CD4-positive, alpha-beta memory T cell (primary cell): Measurements from ENCODE around the gene ARHGAP12. TPM values are rescaled to one million over a fixed set of nuclear protein-coding genes. Genes with fewer than 3 reads are reported as not detected.

Experiments
- CTCF ChIA-PET: fragments of 350-600 bp; sonication (Branson Sonifier 250); formaldehyde crosslinking; loops from one replicate; lab custom pipeline; 2021; ENCODE audit warnings: inconsistent platforms; ENCODE audit not compliant: partially characterized antibody; lab: Charles Lee
- POLR2A ChIA-PET: fragments of 350-600 bp; sonication (Branson Sonifier 250); formaldehyde crosslinking; loops from one replicate; lab custom pipeline; 2021; ENCODE audit not compliant: partially characterized antibody; lab: Charles Lee
- DNase-seq, 5 donors: peaks; one replicate each; pipeline versions ENCODE4 v3.0.0 to v3.0.0-alpha.2; 2020 to 2022; ENCODE audit warnings: mixed read lengths in 1 of 5
- H3K27ac ChIP-seq: one replicate; pipeline ENCODE4 v1.7.0; 2013; ENCODE audit warnings: low read depth, low read length
- H3K27me3 ChIP-seq: 2 replicates; pipeline ENCODE4 v1.7.0; 2013; ENCODE audit warnings: mild to moderate bottlenecking, low read length, moderate library complexity; ENCODE audit not compliant: insufficient read depth
- H3K36me3 ChIP-seq: 2 replicates; pipeline ENCODE4 v1.7.0; 2013; ENCODE audit warnings: mild to moderate bottlenecking, low read length, moderate library complexity; ENCODE audit not compliant: insufficient read depth
- H3K4me1 ChIP-seq: 2 replicates; pipeline ENCODE4 v1.7.0; 2013; ENCODE audit warnings: mild to moderate bottlenecking, low read length, moderate library complexity; ENCODE audit not compliant: insufficient read depth
- H3K4me3 ChIP-seq, 2 donors: one replicate each; pipeline ENCODE4 v1.7.0; 2013; ENCODE audit warnings: low read length in 2 of 2, mild to moderate bottlenecking in 1 of 2
- H3K9me3 ChIP-seq, 2 donors: one replicate each; pipeline ENCODE4 v1.7.0; 2013; ENCODE audit warnings: low read length in 2 of 2, control low read depth in 1 of 2; ENCODE audit not compliant: control insufficient read depth in 1 of 2
- H3K27ac Mint-ChIP-seq, 7 donors: one replicate each; pipeline ENCODE4 v1.8.0; 2020 to 2021; ENCODE audit warnings: mixed read lengths in 7 of 7, mild to moderate bottlenecking in 6 of 7, inconsistent platforms in 3 of 7, moderate library complexity in 3 of 7
- H3K27me3 Mint-ChIP-seq, 2 donors: one replicate each; pipeline ENCODE4 v1.8.0; 2020 to 2021; ENCODE audit warnings: mixed read lengths in 2 of 2
- H3K36me3 Mint-ChIP-seq, 2 donors: one replicate each; pipeline ENCODE4 v1.8.0; 2020 to 2021; ENCODE audit warnings: mixed read lengths in 2 of 2, inconsistent platforms in 1 of 2, mild to moderate bottlenecking in 1 of 2
- H3K4me1 Mint-ChIP-seq, 4 donors: one replicate each; pipeline ENCODE4 v1.8.0; 2020 to 2021; ENCODE audit warnings: mixed read lengths in 4 of 4, mild to moderate bottlenecking in 1 of 4
- H3K4me3 Mint-ChIP-seq, 8 donors: one replicate each; pipeline ENCODE4 v1.8.0; 2020 to 2021; ENCODE audit warnings: mixed read lengths in 8 of 8, mild to moderate bottlenecking in 7 of 8, moderate library complexity in 6 of 8, inconsistent platforms in 3 of 8
- H3K9me3 Mint-ChIP-seq, 8 donors: one replicate each; pipeline ENCODE4 v1.8.0; 2020 to 2021; ENCODE audit warnings: mixed read lengths in 8 of 8, mild to moderate bottlenecking in 5 of 8, inconsistent platforms in 3 of 8, moderate library complexity in 1 of 8
- intact Hi-C: fragments of 100-400 bp; cut with micrococcal nuclease; formaldehyde crosslinking; loops from one replicate; pipeline ENCODE4 v1.15.1; 2023
- polyA plus RNA-seq, 2 donors: library from polyadenylated mRNA; unstranded; fragments of 300-500 nt; fragmentation: Illumina TruSeq; gene quantifications; one replicate each; pipeline ENCODE4 v1.2.3, GENCODE V29; 2021
- total RNA-seq, 2 experiments: library from RNA; stranded (reverse); gene quantifications; one replicate each; pipeline ENCODE4 v1.2.3, GENCODE V29; 2021

Gene ARHGAP12
- total and polyA plus RNA-seq, 4 experiments from 2014 or later = 9.6 to 31.2 (median 21.5) TPM

DNA sequence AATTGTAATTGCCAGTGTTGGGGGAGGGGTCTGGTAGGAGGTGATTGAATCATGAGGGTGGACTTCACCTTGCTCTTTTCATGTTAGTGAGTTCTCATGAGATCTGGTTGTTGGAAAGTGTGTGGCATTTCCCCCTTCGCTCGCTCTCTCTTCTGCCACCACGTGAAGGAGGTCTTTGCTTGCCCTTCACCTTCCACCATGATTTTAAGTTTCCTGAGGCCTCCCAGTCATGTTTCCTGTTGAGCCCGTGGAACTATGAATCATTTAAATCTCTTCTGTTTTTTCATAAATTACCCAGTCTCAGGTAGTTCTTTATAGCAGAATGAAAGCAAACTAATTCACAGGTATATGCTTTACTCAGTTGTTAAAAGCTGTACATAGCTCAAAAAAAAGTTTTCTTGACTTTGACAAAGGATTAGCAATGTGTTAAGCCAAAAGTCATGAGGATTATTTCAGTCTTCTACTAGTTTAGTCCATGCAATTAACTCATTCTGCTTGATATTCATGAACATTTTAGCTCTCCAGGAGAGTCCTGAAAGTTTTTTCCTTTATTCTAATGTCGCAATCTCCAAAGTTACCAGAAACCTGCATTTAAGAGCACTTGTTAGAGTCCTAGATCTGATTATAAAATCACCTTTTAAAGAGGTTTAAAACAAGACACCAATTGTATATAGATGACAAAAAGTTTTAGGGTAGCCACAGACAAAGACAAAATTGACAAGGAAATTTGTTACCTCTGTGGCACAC, 27.7 kb upstream of the ARHGAP12 start:
- POLR2A ChIA-PET = no interaction called here
- CTCF ChIA-PET = no interaction called here
- Histone ChIP-seq H3K9me3 (peaks cover 0 to 4% of the 10 kb centered on the region in 2 donors), H3K4me1 (no peaks in the 10 kb centered on the region), H3K27ac (no peak overlapping the region), H3K36me3 (no peaks in the 10 kb centered on the region), H3K4me3 (no peak overlapping the region), H3K27me3 (no peaks in the 10 kb centered on the region)
- Mint-ChIP-seq H3K27me3 (no peaks in the 10 kb centered on the region), H3K36me3 (peaks cover 3 to 11% of the 10 kb centered on the region in 2 donors), H3K27ac (no peak overlapping the region), H3K9me3 (peaks cover 0 to 15% (median 9%) of the 10 kb centered on the region in 8 donors), H3K4me1 (peaks cover 0 to 7% (median 4%) of the 10 kb centered on the region in 4 donors), H3K4me3 (no peak overlapping the region)
- DNase-seq = no peak
- intact Hi-C loops = no loop called here

DNA sequence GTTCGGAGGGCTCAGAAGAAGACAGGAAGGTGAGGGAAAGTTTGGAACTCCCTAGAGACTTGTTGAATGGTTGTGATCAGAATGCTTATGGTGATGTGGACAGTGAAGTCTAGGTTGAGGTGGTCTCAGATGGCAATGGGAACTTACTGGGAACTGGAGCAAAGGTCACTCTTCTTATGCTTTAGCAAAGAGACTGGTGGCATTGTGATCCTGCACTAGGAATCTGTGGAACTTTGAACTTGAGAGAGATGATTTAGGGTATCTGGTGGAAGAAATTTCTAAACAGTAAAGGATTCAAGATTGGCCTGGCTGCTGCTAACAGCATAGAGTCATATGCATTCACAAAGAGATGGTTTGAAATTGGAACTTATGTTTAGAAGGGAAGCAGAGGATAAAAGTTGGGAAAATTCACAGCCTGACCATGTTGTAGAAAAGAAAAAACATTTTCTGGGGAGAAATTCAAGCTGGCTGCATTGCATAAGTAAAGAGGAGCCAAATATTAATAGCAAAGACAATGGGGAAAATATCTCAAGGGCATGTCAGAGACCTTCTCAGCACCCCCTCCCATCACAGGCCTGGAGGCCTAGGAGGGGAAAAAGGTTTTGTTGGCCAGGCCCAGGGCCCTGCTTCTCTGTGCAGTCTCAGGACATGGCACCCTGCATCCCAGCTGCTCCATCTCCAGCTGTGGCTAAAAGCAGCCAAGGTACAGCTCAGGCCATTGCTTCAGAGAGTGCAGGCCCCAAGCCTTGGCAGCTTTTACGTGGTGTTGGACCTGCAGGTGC, 26.0 kb upstream of the ARHGAP12 start:
- H3K4me3 Mint-ChIP-seq = no peak overlapping the region
- no peaks in the 10 kb centered on the region for H3K27me3 ChIP-seq
- DNase-seq = no peak
- CTCF ChIA-PET = no interaction called here
- H3K4me1 Mint-ChIP-seq = peaks cover 0 to 7% (median 0%) of the 10 kb centered on the region in 4 donors
- H3K27ac Mint-ChIP-seq = no peak overlapping the region
- H3K9me3 Mint-ChIP-seq = peaks cover 0 to 15% (median 9%) of the 10 kb centered on the region in 8 donors
- H3K36me3 Mint-ChIP-seq = peaks cover 3 to 11% of the 10 kb centered on the region in 2 donors
- no peak overlapping the region for H3K27ac ChIP-seq
- peaks cover 0 to 4% of the 10 kb centered on the region in 2 donors for H3K9me3 ChIP-seq
- H3K27me3 Mint-ChIP-seq = no peaks in the 10 kb centered on the region
- H3K36me3 ChIP-seq = no peaks in the 10 kb centered on the region
- H3K4me3 ChIP-seq = no peak overlapping the region
- H3K4me1 ChIP-seq = no peaks in the 10 kb centered on the region
- POLR2A ChIA-PET = no interaction called here
- intact Hi-C loops = no loop called here

DNA sequence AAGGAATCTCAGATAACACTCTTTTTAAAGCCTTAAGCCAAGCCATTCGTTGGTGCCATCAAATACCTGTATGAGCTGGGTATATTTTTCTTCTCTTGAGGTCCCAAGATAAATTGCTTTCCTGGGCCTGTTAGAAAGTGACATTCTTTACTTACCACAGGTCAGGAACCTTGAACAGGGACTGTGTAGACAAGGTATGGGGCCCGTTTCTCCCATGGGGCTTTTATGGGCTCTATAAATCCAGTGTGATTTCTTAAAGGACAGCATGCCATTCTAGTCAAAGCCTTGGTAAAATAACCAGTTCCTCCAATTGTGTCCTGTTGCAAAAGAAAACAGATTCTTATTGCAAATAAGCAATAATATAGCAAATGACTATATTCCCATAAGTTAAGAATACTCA, 24.8 kb upstream of the ARHGAP12 start:
- Histone ChIP-seq H3K36me3 (no peaks in the 10 kb centered on the region), H3K4me1 (no peaks in the 10 kb centered on the region), H3K9me3 (peaks cover 0 to 4% of the 10 kb centered on the region in 2 donors), H3K4me3 (no peak overlapping the region), H3K27me3 (no peaks in the 10 kb centered on the region), H3K27ac (no peak overlapping the region)
- H3K4me1 Mint-ChIP-seq = peaks cover 0 to 7% (median 0%) of the 10 kb centered on the region in 4 donors
- no peak overlapping the region for H3K27ac Mint-ChIP-seq
- peaks cover 3 to 11% of the 10 kb centered on the region in 2 donors for H3K36me3 Mint-ChIP-seq
- ChIA-PET POLR2A (no interaction called here), CTCF (no interaction called here)
- no peaks in the 10 kb centered on the region for H3K27me3 Mint-ChIP-seq
- no peak for DNase-seq
- peaks cover 0 to 15% (median 9%) of the 10 kb centered on the region in 8 donors for H3K9me3 Mint-ChIP-seq
- H3K4me3 Mint-ChIP-seq = no peak overlapping the region
- intact Hi-C loops = no loop called here

DNA sequence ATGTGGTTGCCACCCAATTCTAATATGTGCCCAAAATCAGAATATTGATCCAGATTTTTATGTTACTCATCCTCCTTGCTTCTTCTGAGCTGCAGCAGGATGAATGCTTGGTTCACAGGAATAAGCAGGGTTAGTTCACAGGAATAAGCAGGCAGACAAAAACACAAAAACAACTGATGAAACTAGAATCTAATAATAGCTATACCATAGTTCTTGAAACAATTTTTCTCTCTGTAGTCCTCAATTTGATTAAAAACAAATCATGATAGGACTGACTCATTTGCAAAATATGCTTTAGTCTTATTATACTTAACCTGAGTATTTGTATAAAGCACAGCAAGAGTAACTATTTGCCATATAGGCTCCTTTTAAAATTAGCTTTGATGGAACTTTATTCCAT, 24.4 kb upstream of the ARHGAP12 start:
- Mint-ChIP-seq H3K4me3 (no peak overlapping the region), H3K36me3 (peaks cover 3 to 11% of the 10 kb centered on the region in 2 donors), H3K9me3 (peaks cover 0 to 15% (median 9%) of the 10 kb centered on the region in 8 donors), H3K4me1 (peaks cover 0 to 7% (median 0%) of the 10 kb centered on the region in 4 donors), H3K27ac (no peak overlapping the region), H3K27me3 (no peaks in the 10 kb centered on the region)
- POLR2A ChIA-PET = no interaction called here
- Histone ChIP-seq H3K36me3 (no peaks in the 10 kb centered on the region), H3K4me1 (no peaks in the 10 kb centered on the region), H3K9me3 (peaks cover 0 to 4% of the 10 kb centered on the region in 2 donors), H3K27ac (no peak overlapping the region), H3K4me3 (no peak overlapping the region), H3K27me3 (no peaks in the 10 kb centered on the region)
- DNase-seq = no peak
- CTCF ChIA-PET = no interaction called here
- intact Hi-C loops = no loop called here

DNA sequence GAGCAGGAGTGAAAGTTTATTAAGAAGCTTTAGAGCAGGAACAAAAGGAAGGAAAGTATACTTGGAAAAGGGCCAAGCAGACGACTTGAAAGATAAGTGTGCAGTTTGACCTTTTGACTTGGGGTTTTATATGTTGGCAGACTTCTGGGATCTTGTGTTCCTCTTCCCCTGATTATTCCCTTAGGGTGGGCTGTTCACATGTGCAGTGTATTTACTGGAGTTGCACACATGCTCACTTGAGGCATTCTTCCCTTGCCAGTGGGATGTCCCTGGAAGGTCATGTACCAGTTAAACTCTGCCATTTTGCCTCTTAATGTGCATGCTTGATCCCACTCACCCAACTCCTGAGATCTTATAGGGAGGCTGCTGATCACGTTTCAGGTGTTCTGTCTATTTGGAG, 23.4 kb upstream of the ARHGAP12 start:
- Histone ChIP-seq H3K4me1 (no peaks in the 10 kb centered on the region), H3K4me3 (no peak overlapping the region), H3K27ac (no peak overlapping the region), H3K9me3 (peaks cover 0 to 4% of the 10 kb centered on the region in 2 donors), H3K27me3 (no peaks in the 10 kb centered on the region), H3K36me3 (no peaks in the 10 kb centered on the region)
- Mint-ChIP-seq H3K36me3 (peaks cover 3 to 11% of the 10 kb centered on the region in 2 donors), H3K4me3 (no peak overlapping the region), H3K27ac (no peak overlapping the region), H3K9me3 (peaks cover 0 to 15% (median 9%) of the 10 kb centered on the region in 8 donors), H3K4me1 (peaks cover 0 to 7% (median 0%) of the 10 kb centered on the region in 4 donors), H3K27me3 (no peaks in the 10 kb centered on the region)
- intact Hi-C loops = no loop called here
- ChIA-PET POLR2A (no interaction called here), CTCF (no interaction called here)
- no peak for DNase-seq

DNA sequence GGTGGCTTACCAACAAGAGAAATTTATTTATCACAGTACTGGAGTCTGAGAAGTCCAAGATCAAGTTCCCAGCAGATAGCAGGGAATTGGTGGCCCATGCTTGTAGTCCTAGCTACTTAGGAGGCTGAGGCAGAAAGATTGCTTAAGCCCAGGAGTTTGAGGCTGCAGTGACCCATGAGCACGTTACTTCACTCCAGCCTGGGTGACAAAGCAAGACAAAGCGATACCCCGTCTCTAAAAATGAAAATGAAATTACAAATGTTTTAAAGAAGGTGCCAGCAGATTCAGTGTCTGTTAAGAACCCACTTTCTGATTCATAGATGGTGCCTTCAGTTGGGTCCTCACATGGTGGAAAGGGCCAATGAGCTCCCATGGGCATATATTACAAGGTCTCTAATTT, 20.6 kb upstream of the ARHGAP12 start:
- intact Hi-C loops = no loop called here

DNA sequence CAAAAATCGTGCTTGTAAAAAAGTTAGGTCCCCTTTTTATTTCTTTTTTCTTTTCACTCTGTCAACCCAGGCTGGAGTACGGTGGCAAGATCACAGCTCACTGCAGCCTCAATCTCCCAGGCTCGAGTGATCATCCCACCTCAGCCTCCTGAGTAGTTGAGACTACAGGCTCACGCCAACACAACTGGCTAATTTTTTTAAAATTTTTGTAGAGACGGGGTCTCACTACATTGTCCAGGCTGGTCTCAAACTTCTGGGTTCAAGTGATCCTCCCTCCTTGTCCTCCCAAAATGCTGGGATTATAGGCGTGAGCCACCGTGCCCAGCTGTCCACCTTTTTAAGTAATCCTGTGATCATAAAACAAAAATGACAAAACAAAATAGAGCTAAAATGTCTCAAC, 19.4 kb upstream of the ARHGAP12 start:
- CTCF ChIA-PET = interaction anchor here (2.1 kb wide), 1 partner anchor 86 kb away, joined by 8 read pairs; no protein-coding TSS in a partner anchor
- H3K9me3 Mint-ChIP-seq = peaks cover 0 to 2% (median 0%) of the 10 kb centered on the region in 8 donors
- H3K36me3 Mint-ChIP-seq = no peaks in the 10 kb centered on the region
- H3K27me3 Mint-ChIP-seq = no peaks in the 10 kb centered on the region
- no peaks in the 10 kb centered on the region for H3K4me1 ChIP-seq
- POLR2A ChIA-PET = no interaction called here
- H3K4me3 ChIP-seq = no peak overlapping the region
- intact Hi-C loops = no loop called here
- no peak for DNase-seq
- H3K27me3 ChIP-seq = no peaks in the 10 kb centered on the region
- H3K27ac ChIP-seq = no peak overlapping the region
- H3K27ac Mint-ChIP-seq = no peak overlapping the region
- no peaks in the 10 kb centered on the region for H3K36me3 ChIP-seq
- no peak overlapping the region for H3K4me3 Mint-ChIP-seq
- H3K4me1 Mint-ChIP-seq = peaks cover 0 to 7% (median 0%) of the 10 kb centered on the region in 4 donors
- H3K9me3 ChIP-seq = no peaks in the 10 kb centered on the region

More for the DNA sequence above, 20.6 kb upstream of the ARHGAP12 start:
- Histone ChIP-seq H3K4me1 (no peaks in the 10 kb centered on the region), H3K27me3 (no peaks in the 10 kb centered on the region), H3K9me3 (no peaks in the 10 kb centered on the region), H3K4me3 (no peak overlapping the region), H3K27ac (no peak overlapping the region), H3K36me3 (no peaks in the 10 kb centered on the region)
- no peak overlapping the region for H3K27ac Mint-ChIP-seq
- CTCF ChIA-PET = interaction anchor here (1.3 to 2.1 kb wide), 2 partner anchors 18 to 87 kb away, joined by 3 to 8 read pairs; no protein-coding TSS in a partner anchor
- H3K4me3 Mint-ChIP-seq = no peak overlapping the region
- H3K27me3 Mint-ChIP-seq = no peaks in the 10 kb centered on the region
- H3K4me1 Mint-ChIP-seq = peaks cover 0 to 7% (median 0%) of the 10 kb centered on the region in 4 donors
- DNase-seq = no peak
- peaks cover 0 to 8% (median 3%) of the 10 kb centered on the region in 8 donors for H3K9me3 Mint-ChIP-seq
- POLR2A ChIA-PET = no interaction called here
- H3K36me3 Mint-ChIP-seq = peaks cover 0 to under 1% of the 10 kb centered on the region in 2 donors
